ENCODE measurements around the gene SEC22A. TPM values are rescaled to one million over a fixed set of nuclear protein-coding genes. Genes with fewer than 3 reads are reported as not detected.

SEC22A gene
- total RNA-seq, 2 experiments from 2014 or later: 7.9 to 11.5 TPM

DNA sequence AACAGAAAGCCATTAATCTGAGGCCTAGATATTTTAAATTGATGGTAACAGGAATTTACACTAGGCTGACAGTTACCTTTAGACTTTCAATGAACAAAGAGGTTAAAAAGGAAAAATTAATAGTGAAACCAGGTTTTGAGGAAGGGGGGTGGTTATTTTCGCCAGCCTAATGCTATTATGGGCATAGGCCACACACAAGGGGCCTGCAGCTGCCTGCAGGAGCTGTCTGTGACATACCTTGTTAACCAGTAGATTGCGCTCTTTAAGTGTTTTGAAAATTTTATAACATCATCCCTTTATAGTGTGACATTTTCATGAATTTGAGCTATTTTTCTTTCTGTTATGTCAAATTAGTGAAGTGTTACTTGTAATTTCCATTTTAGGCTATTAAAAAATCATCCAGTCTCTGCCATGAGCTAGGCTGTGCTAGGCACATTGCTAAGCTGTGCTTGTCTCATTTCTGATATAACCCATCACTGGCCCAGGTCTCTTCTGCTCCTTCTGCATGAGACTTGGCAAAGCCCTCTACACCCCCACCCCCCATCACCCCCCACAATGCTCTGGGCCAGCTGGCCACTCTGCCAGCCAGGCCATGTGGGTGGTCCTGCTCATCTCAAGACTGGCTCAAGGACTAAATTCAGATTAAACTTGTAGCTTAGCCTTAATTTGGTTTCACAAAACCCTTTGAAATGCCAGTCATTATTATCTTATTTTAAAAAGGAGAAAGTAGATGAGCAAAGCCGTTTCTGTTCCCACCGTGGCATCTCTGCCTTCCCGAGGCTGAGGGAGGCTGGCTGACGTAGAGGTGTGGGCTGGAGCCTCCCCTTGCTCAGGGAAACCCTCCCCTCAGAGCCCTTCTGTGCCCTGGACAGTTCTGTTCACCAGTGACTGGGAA is 48.4 kb upstream of the SEC22A start:
- intact Hi-C loops (cut with DNase I, micrococcal nuclease): no loop called here
- ATAC-seq (ENCODE audit: poor library complexity): no peak
- Mint-ChIP-seq H3K27ac (peak overlapping the region; percentile 57), H3K4me3 (no peak overlapping the region), H3K36me3 (ENCODE audit: low read depth) (peaks cover 36% of the 10 kb centered on the region), H3K27me3 (no peaks in the 10 kb centered on the region), H3K9me3 (no peaks in the 10 kb centered on the region), H3K4me1 (ENCODE audit: low read depth) (no peaks in the 10 kb centered on the region)
- peaks cover 8% of the 10 kb centered on the region for H3K36me3 ChIP-seq (ENCODE audit: insufficient read depth, low read length)
- no peak overlapping the region for H3K4me3 ChIP-seq (ENCODE audit: low read length)
- H3K27me3 ChIP-seq (ENCODE audit: control insufficient read depth in 1 of 2, insufficient read depth in 2 of 2, low read length in 2 of 2): no peaks in the 10 kb centered on the region
- no peak for DNase-seq
- CTCF ChIA-PET: no interaction called here
- no peak overlapping the region for H3K27ac ChIP-seq (ENCODE audit: low read depth in 1 of 2, low read length in 2 of 2)
- H3K9me3 ChIP-seq (ENCODE audit: control insufficient read depth in 1 of 2, insufficient read depth in 1 of 2, low read length in 2 of 2): peaks cover 0 to 16% of the 10 kb centered on the region in 2 experiments
- POLR2A ChIA-PET: no interaction called here
- TF ChIP-seq, protein P1, sequence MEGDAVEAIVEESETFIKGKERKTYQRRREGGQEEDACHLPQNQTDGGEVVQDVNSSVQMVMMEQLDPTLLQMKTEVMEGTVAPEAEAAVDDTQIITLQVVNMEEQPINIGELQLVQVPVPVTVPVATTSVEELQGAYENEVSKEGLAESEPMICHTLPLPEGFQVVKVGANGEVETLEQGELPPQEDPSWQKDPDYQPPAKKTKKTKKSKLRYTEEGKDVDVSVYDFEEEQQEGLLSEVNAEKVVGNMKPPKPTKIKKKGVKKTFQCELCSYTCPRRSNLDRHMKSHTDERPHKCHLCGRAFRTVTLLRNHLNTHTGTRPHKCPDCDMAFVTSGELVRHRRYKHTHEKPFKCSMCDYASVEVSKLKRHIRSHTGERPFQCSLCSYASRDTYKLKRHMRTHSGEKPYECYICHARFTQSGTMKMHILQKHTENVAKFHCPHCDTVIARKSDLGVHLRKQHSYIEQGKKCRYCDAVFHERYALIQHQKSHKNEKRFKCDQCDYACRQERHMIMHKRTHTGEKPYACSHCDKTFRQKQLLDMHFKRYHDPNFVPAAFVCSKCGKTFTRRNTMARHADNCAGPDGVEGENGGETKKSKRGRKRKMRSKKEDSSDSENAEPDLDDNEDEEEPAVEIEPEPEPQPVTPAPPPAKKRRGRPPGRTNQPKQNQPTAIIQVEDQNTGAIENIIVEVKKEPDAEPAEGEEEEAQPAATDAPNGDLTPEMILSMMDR (IDR thresholded peaks at IDR 0.05): no peak
- peaks cover 2% of the 10 kb centered on the region for H3K4me1 ChIP-seq (ENCODE audit: insufficient read depth, low read length)

- POLR2A ChIA-PET: no interaction called here
- peaks cover 2% of the 10 kb centered on the region for H3K4me1 ChIP-seq (ENCODE audit: insufficient read depth, low read length)
- H3K9me3 Mint-ChIP-seq: no peaks in the 10 kb centered on the region
- TF ChIP-seq, protein P1 (IDR thresholded peaks at IDR 0.05): no peak
- H3K9me3 ChIP-seq (ENCODE audit: control insufficient read depth in 1 of 2, insufficient read depth in 1 of 2, low read length in 2 of 2): peaks cover 0 to 16% of the 10 kb centered on the region in 2 experiments
- H3K27me3 Mint-ChIP-seq: no peaks in the 10 kb centered on the region
- peaks cover 8% of the 10 kb centered on the region for H3K36me3 ChIP-seq (ENCODE audit: insufficient read depth, low read length)
- intact Hi-C loops (cut with DNase I, micrococcal nuclease): no loop called here
- no peaks in the 10 kb centered on the region for H3K27me3 ChIP-seq (ENCODE audit: control insufficient read depth in 1 of 2, insufficient read depth in 2 of 2, low read length in 2 of 2)
- no peak overlapping the region for H3K27ac Mint-ChIP-seq
- DNase-seq: peak in 1 of 14 experiments; percentile 20
- no peaks in the 10 kb centered on the region for H3K4me1 Mint-ChIP-seq (ENCODE audit: low read depth)
- no peak for ATAC-seq (ENCODE audit: poor library complexity)
- no peak overlapping the region for H3K27ac ChIP-seq (ENCODE audit: low read depth in 1 of 2, low read length in 2 of 2)
- CTCF ChIA-PET: no interaction called here
- H3K36me3 Mint-ChIP-seq (ENCODE audit: low read depth): peaks cover 36% of the 10 kb centered on the region
- no peak overlapping the region for H3K4me3 ChIP-seq (ENCODE audit: low read length)
- no peak overlapping the region for H3K4me3 Mint-ChIP-seq
Measured at GRCh38 chr3:123154020-123154985, 47.4 kb upstream of the SEC22A start.

DNA sequence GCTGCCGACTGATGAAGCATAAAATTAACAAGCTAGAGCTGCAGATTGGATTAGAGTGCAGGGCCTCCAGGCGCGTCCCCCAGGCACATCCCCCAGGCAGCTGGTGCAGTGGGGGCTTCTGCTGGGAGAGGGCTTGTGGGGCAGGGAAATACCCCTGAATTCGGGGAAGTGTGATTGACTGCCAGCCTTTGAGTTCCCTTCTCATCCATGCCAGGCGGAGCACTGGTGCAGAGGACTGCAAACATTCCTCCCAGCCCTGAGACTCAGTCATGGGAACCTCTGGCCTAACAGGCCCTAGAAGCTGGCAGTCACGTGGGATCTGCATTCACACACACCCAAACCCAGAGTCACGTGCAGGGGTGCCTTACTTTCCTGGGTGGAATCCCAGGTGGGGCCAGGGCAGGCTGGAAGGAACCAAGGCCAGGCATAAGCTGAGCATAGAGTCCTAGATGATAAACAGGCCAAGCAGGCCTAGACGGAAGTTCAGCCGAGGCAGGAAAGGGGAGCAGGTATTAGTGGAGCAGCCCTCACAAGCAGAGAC is 46.2 kb upstream of the SEC22A start:
- ChIA-PET POLR2A (no interaction called here), CTCF (no interaction called here)
- Histone ChIP-seq H3K27ac (ENCODE audit: low read depth in 1 of 2, low read length in 2 of 2) (no peak overlapping the region), H3K36me3 (ENCODE audit: insufficient read depth, low read length) (peaks cover 10% of the 10 kb centered on the region), H3K9me3 (ENCODE audit: control insufficient read depth in 1 of 2, insufficient read depth in 1 of 2, low read length in 2 of 2) (peaks cover 0 to 16% of the 10 kb centered on the region in 2 experiments), H3K27me3 (ENCODE audit: control insufficient read depth in 1 of 2, insufficient read depth in 2 of 2, low read length in 2 of 2) (no peaks in the 10 kb centered on the region), H3K4me3 (ENCODE audit: low read length) (no peak overlapping the region), H3K4me1 (ENCODE audit: insufficient read depth, low read length) (peaks cover 2% of the 10 kb centered on the region)
- intact Hi-C loops (cut with DNase I, micrococcal nuclease): no loop called here
- no peak overlapping the region for H3K4me3 Mint-ChIP-seq
- no peaks in the 10 kb centered on the region for H3K9me3 Mint-ChIP-seq
- TF ChIP-seq, protein P1 (IDR thresholded peaks at IDR 0.05): no peak
- DNase-seq: no peak
- peaks cover 32% of the 10 kb centered on the region for H3K36me3 Mint-ChIP-seq (ENCODE audit: low read depth)
- no peaks in the 10 kb centered on the region for H3K27me3 Mint-ChIP-seq
- no peak for ATAC-seq (ENCODE audit: poor library complexity)
- no peaks in the 10 kb centered on the region for H3K4me1 Mint-ChIP-seq (ENCODE audit: low read depth)
- no peak overlapping the region for H3K27ac Mint-ChIP-seq
